Endometrial microvascular endothelial cells (primary cell): ENCODE measurements around the gene CMC1. TPM values are rescaled to one million over a fixed set of nuclear protein-coding genes. Genes with fewer than 3 reads are reported as not detected.

Experiments
- in situ Hi-C: cut with HindIII; loops from 2 replicates; pipeline ENCODE4 v1.10.0; 2017; ENCODE audit warnings: low sequenced_read_pairs, low pct_unique_long_range_greater_than_20kb; ENCODE audit errors: inconsistent ontology term
- total RNA-seq: library from RNA; depleted of rRNA; stranded (reverse); fragments of >200 nt; gene quantifications from one replicate; pipeline ENCODE4 v1.2.3, GENCODE V29; 2015; ENCODE audit errors: inconsistent ontology term

Gene CMC1
- total RNA-seq, 1 donor from 2014 or later, result 3.7 TPM

DNA sequence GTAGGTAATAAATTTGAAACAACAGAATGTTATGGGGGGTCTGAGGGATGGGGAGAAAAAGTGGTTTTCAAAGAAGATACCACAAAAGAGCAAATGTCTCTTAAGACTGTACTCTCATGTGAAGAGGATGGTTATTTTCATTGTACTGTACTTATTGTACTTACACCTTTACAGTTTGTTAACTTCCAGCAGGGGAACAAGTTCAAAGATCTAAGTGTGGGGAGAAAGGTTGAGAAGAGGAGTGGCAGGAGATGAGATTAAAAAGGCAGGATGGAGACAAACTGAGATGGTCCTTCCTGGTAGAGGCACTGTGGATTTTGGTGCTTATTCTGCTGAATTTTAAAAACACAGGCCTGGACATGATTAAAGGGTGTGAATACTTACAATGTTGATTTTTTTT, 101.7 kb downstream of the CMC1 start:
- in situ Hi-C loops, result no loop called here

DNA sequence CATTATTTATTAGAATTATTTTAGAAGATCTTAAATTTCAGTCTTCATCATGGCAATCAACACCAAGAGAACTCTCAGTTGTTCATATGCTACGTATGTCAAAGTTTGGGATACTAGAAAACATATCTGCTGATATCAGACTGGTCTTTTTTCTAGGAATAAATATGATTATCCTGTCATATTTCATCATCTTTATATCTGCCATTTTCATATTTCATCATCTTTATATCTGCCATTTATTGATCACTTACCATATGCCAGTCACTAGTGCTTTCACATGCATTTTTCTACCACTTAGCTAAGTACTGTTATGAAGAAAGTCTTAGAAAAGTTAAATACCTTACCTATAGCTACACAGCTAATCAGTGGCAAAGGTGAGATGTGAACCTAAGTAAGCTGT, 104.3 kb downstream of the CMC1 start:
- in situ Hi-C loops, result no loop called here

DNA sequence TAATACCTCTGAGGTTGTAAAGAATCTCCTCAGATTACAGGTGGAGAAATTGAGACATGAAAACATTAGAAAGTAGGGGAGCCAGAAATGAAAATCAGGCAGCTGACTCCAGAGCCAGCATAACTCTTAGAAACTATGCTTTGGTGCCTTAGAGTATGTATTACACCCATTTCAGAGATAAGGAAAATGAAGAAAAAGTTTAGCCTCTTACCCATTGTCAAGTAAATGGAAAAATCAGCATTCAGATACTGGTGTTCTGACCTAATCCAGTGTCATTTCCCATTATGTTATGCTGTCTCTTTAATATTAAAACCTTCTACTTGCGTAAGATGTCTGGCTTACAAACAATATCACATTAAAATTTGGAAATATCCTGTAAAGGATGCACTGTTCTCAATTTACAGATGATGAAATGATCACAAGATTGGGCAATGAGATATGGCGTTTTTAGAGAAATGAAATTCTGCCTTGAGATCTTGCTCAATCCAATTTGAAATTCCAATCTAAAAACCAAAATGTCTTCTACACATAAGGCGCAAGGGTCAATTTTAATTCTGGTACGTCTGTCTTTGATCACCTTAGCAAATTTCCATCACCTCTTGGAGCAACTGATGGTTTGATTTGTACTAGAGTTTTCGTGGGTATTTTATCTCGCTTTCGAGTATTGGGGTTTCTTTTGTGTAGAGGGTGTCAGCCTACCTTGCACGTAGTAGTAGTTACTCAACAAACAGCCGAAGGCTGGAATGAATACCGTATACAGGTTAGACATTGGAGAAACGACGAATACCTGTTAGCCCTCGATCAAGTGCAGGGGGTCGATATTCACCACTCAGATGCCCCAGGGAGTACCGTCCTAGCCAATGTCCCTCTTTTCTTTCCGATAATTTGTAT, 106.2 kb downstream of the CMC1 start:
- in situ Hi-C loops, result no loop called here

DNA sequence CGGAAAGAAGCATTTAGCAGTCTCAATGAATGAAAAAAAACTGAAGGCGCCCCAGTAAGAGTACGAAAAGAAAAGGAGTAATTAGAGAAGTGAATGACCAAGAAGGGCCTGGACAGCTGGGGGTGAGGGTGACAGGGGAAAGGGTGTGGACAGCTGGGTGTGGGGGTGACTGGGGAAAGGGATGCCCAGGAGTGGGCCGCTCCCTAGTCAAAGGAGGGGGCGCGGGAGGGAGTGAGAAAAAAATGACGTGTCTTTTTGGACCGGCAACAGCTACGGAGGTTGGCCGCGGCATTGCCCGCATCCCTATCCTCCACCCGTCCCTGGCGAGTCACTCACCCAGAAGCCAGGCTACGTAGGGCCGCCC, 106.8 kb downstream of the CMC1 start:
- in situ Hi-C loops, result no loop called here

- in situ Hi-C loops, result no loop called here
These were observed 107.4 kb downstream of the CMC1 start, which contains the start of the genes AZI2 and ZCWPW2 for GRCh38 chr3:28348629-28349468. TSS of gene AZI2 (minus strand) at chr3:28348824. CDS start at chr3:28340617, 8,207 bp downstream. TSS of gene ZCWPW2 (plus strand) at chr3:28348721. CDS start at chr3:28413069, 64,348 bp downstream.

DNA sequence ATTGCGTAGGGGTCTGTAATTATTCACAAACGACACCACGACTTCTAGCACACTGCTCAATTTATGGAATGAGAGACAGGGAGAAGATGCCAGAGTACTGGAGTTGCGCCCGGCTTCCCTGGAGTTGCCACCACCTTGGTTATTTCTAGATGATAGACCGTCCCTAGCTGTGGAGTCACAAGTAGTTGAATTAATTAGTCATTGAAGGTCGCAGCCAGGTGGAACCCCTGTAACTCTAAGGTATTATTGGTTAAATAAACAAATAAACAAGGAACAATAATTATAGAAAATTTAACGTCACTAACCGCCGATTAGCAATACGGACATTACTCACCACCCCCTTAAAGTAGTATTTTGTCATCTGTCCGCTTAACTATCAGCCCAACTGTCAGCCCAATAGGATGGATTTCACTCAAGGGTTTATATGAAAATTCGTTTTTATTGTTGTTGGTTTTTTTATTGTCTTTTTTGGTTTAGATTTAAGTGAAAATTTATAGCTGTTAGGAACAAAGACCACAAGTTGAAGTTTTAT, 108.1 kb downstream of the CMC1 start:
- in situ Hi-C loops, result no loop called here

Other genes starting within 250 kb of the CMC1 start
- gene ZCWPW2, start 107.1 kb downstream of the CMC1 start, total RNA-seq, result not detected
- gene AZI2, start 107.2 kb downstream of the CMC1 start, total RNA-seq, result 49.5 TPM